GM18507 (cell line): Measurements from ENCODE around the gene TEF.

Experiments used
- DNase-seq: peaks from one replicate; pipeline ENCODE4 v3.0.0; 2011; ENCODE audit warnings: low read depth; ENCODE audit not compliant: insufficient read length; ENCODE audit errors: extremely low spot score
- FAIRE-seq: peaks from 2 replicates; lab custom pipeline; 2011; peaks lifted over from hg19 to GRCh38; lab: Jason Lieb, UNC

TEF gene, protein sequence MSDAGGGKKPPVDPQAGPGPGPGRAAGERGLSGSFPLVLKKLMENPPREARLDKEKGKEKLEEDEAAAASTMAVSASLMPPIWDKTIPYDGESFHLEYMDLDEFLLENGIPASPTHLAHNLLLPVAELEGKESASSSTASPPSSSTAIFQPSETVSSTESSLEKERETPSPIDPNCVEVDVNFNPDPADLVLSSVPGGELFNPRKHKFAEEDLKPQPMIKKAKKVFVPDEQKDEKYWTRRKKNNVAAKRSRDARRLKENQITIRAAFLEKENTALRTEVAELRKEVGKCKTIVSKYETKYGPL

DNA sequence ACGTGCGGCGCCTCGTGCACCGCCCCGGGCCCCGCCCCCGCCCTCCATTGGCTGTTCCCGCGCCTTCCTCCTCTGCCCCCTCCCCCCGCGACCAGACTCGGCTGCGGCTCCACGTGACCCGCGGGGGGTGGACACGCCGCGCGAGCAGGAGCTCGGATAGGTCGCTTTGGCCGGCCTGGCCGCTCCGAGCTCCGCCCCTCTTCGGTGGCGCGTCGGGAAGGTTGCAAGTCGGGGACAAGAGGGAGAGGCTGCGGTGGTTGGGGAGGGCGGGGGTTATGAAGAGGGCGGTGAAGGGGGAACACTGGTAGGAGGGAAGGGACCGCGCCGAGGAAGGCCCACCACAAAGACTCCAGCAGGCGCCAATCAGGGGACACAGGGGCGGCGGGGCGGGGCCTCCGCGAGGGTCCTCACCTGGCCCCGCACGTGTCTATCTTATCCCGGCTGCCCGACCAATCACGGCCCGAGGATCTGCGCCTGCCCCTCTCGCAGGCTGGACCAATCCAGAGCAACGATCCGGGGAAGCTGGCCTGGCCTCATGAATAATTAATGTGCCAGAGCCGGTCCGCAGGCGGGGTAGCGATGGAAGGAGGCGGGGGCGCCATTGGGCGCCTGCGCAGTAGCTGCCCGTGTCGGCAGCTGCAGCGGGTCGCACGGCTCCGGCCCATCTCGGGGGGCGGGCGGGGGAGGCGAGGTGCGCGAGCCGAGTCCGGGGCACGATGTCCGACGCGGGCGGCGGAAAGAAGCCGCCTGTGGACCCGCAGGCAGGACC lies at the start of gene TEF:
Gene TEF (plus strand): TSS at position 614 of the 769 bp plus-strand sequence. CDS start 103 bp downstream, at position 717.
- FAIRE-seq (peak; percentile 98), DNase-seq (peak; percentile 99)

DNA sequence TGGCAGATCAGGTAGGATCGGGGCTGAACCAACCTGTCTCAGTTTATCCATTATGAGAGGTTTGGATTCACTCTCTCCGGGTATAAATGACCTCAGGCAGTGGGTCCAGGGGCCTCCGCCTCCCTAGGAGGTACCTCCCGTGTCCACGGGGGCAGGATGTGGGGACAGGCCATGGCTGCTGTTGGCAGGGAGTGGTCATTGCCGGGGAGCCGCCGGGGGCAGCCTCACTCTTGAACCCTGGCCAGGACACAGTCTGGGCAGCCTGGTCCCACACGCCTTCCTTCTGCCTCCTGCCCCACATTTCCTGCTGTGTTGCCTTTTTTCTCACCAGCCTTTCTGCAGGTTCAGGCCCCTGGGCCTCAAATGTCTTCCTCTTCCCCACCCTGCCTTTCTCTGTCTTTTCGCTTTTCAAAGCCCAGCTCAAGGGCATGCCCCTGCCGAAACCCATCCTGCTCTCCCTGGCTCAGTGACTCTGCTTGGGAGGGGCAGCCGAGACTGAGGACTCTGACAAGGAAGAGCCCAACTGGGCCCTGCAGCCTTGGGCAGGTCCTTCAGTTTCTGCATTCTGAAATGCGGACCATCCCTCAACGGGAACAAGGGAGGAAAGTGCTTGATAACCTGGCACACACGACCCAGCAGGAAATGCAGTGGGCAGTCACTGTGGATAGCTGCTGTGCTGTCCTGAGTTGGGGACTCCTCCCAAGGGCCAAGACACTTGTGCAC lies 49.4 kb upstream of the TEF start:
- DNase-seq (no peak), FAIRE-seq (no peak)

DNA sequence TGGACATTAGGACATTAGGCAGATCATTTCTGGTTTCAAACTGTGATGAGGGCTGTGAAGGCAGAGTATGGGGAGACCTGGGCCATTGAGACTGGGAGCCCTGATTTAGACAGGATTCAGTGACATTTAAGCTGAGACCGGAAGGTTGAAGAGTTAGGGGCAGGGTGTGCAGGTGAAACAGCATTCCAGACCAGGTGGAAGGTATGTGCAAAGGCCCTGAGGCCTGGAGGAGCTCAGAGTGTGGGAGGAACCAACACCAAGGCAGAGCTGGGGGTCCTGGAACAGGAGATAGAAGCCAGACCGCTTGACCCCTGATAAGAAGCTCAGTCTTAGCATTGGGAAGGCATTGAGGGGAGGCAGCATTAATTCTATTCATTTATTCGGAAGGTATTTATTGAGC lies 47.9 kb upstream of the TEF start:
- FAIRE-seq, result no peak
- DNase-seq, result no peak

DNA sequence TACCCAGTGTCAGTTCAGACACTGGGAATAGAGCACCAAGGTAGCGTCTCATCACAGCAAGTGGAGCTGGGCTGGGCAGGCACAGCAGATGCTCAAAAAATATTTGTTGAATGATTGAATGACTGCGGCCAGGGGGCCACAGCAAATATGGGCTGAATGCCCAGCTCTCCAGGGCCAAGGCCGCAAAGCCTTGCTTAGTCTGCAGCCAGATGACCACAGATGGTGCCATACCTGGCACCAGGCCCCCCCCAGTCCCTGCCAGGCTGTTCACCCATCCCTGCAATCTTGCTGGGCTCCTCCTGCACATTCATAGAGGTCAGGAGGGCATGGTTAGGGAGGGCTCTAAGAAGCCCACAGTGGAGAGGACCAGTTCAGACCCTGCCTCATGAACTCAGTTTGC lies 47.5 kb upstream of the TEF start:
- DNase-seq, result no peak
- FAIRE-seq, result no peak

DNA sequence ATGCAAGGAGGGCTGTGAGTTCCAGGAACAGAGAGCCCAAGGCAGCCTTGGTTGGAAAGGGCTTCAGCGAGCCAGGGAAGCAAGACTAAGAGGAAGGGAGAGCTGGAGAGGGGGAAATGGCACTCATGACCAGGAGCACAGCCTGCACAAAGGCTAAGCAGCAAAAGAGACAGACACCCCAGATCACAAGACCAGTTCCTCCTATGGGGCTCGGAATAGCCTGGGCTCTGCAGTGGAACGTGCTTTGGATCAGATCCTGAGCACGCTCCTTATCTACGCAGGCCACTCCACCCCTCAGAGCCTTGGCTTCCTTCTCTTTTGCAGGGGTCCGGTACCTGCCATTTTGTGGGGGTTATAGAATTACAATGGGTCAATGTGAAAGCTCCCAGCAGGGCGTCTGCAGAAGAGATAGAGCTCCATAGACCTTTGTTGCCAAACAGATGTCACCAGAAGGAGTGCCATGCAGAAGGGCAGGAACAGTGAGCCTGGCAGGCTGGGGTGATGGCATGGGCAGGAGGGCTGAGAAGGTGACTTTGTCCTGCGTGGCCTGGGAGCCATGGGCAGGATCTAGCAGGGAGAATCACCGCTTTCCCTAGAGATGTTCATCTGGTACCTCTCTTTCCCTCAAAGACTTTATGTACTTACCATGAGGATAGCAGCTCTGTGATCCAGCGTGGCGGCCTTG lies 46.6 kb upstream of the TEF start:
- DNase-seq (no peak), FAIRE-seq (no peak)

DNA sequence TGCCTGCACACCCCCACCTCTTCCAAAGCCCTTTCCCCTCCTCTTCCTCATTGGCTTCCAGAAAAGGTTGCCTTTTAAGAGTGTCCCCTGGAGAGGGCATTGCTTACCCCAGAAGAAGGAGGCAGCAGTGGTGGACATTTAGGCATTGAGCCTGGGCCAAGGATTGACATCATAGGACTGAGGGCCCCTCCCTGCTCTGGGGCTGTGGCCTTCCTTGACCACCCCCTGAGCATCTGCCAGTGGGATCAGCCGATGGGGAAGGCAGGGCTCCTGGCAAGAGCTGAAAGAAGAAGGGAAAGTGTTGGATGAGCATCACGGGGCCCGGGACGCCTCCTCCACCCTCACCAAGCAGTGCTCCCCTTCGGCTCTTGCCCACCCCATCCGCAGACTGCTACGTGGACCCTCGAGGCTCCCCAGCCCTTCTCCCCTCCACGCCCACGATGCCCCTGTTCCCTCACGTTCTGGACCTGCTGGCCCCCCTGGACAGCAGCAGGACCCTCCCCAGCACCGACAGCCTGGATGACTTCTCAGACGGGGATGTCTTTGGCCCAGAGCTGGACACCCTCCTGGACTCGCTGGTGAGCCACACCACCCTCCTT lies 43.0 kb upstream of the TEF start:
- no peak for DNase-seq

DNA sequence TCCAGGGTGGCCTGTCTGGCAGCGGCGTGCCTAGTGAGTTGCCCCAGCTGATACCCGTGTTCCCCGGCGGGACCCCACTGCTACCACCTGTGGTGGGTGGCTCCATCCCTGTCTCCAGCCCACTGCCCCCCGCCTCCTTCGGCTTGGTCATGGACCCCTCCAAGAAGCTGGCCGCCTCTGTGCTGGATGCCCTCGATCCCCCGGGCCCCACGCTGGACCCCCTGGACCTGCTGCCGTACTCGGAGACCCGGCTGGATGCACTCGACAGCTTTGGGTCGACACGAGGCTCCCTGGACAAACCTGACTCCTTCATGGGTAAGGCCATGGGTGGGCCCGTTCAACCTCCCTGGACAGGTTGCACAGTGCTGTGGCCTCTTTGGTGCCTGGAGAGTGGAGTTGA lies 41.9 kb upstream of the TEF start:
- FAIRE-seq, result no peak
- no peak for DNase-seq

More for the DNA sequence above, 43.0 kb upstream of the TEF start:
- no peak for FAIRE-seq

DNA sequence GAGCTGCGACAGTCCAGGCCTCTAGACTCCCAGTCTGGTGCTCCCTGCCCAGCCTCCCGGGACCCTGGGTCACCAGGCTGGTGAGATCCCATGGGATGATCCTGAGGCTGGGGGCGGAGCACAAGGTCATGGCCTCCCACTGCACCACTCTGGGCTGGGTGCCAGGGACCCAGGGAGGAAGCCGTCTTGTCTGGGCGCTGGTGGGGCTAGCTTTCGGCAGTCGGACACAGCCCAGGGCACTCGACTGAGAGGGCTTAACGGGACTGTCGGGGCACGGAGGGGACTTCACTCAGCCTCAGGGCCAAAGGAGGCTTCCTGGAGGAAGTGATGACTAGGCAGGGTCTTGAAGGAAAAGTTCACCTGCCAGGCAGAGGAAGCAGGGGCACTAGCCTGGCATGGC lies 41.4 kb upstream of the TEF start:
- no peak for FAIRE-seq
- DNase-seq, result no peak

DNA sequence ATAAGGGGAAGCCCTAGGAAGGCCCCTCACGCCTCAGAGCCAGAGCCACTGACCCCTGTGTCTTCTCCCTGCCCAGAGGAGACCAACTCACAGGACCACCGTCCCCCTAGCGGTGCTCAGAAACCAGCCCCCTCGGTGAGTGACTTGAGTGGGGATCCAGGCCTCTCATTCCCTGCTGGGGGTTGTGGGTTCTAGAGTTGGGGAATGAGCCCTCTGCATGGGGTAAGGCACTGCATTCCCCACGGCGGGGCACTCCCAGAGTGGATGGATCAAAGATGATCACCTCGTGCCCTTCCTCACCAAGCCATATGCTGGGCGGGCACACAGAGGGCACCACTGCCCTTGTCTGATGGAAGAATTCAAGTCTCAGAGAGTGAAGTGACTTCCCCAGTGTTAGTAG lies 40.7 kb upstream of the TEF start:
- DNase-seq, result no peak
- no peak for FAIRE-seq

DNA sequence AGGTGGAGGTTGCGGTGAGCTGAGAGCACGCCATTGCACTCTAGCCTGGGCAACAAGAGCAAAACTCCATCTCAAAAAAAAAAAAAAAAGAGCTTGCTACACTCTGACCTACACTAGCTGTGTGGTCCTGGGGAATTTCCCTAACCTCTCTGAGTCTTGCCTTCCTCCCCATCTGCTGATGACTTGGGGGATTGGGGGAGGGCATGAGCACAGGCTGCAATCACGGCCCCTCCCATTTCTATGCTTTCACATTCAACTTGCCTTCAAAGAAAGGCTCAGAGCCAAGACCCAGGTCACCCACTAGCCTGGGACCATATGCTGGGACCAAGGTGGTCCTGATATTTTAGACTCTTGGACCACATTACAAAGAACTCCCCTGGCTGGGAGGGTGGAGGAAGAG lies 39.8 kb upstream of the TEF start:
- FAIRE-seq, result no peak
- DNase-seq, result peak; percentile 15

DNA sequence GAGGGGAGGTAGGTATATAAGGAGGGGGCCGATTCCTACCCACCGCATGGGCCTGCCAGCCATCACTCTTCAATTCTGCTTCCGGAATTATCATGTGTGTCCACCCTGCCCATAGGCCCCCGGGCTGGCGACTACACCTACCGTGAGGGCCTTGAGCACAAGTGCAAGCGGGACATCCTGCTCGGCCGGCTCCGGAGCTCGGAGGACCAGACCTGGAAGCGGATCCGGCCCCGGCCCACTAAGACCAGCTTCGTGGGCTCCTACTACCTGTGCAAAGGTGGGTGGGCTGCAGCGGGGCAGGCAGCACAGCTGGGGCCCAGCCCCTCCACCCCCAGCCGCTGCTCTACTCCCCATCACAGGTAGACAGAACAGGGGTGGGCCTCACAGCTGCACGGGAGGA lies 38.4 kb upstream of the TEF start:
- DNase-seq (no peak), FAIRE-seq (no peak)

DNA sequence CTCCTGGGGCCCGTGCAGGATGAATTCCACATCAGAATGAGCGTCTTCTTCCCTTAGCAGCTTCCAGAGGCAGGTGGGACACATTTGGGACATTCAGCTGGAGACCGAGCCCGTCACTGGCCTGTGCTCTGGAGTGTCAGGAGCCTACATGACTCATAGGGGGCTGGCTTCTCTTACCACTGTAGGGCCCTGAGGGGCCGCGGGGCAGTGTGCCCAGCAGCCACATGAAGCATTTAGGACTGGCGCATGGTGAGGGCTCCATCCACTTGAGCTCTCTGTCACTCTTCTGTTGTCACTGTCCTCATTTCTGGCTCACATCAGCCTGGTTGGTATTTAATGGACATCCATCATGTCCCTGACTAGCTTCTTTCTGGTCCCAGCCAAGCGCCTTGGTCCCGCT lies 38.0 kb upstream of the TEF start:
- no peak for FAIRE-seq
- no peak for DNase-seq

DNA sequence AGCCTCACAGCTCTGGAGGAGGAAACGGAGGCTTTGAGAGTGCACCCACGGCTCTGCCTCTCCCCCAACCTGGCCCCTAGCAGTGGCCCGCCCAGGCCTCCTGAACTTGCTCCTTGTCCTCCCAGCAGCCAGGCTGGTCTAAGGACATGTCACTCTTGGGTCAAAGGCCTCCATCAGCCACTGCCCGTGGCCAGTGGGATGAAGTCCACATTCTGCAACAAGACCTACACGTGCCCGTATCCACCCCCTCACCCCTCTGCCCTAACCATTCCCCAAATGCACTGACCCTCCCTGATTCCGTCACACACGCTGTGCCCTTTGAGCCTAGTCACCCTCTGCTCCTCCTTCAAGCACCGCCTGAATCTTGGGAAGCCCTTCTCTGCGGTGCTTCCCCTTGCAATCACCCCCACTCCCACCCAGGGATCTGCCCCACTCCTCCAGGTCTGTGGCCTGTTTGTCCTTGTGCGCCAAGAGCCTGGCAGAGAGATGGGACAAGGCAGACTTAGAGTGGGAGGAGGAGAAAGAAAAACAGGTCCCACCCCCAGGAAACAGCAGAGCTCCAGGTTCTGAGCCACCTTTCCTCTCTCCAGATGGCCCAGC lies 37.5 kb upstream of the TEF start:
- no peak for FAIRE-seq
- DNase-seq, result no peak

DNA sequence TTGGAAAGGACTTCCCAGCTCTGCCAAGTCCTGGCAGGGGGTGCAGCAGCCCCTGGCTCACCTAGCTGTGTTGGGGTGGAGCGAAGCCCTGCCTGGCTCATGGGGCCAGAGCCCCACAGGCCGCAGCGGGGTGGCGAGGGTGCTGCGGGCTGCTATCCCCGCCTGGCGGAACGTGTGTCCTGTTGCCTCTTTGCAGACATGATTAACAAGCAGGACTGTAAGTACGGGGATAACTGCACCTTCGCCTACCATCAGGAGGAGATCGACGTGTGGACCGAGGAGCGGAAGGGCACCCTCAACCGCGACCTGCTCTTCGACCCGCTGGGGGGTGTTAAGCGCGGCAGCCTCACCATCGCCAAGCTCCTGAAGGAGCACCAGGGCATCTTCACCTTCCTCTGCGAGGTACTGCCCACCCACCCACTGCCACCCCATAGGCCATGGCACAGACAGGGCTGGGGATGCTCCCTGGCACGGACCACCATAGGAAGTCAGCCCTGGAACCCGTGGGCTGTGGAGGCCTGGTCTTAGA lies 35.9 kb upstream of the TEF start:
- FAIRE-seq (no peak), DNase-seq (no peak)

DNA sequence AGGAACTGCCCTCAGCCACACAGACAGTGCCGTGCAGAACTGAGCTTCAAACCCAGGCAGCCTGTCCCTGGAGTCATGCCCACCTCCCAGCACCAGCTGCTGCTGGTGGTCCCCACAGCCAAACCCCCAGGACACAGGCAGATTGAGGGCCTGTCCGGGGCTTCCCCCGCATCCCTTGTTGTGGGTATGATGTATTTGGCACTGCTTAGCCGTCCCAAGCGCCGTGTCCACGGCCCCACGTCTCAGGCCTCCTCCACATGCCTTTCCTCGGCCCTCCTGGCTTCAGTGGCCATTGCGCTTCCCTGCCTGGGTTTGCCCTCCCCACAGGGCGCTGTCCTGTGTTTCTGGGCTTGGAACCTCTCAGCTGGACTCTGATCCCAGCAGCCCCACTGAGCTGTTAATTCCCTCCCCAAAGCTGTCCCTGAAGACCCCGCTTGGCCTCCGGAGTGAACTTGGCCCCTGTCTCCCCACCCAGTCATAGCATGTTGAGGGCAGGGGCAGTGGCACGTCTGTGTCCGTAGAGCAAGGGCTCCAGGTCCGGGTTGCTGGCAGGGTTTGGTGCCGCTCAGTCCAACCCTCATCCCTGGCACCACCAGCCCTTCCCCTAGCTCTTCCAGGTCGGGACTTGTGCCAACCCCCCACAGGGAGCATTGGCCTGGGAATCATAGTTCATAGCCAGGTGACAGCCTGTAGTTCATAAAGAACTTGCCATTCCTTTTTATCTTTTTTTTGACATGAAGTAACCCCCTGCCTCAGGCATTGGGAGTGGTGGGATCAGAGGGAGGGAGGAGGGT lies 34.5 kb upstream of the TEF start:
- FAIRE-seq, result no peak

DNA sequence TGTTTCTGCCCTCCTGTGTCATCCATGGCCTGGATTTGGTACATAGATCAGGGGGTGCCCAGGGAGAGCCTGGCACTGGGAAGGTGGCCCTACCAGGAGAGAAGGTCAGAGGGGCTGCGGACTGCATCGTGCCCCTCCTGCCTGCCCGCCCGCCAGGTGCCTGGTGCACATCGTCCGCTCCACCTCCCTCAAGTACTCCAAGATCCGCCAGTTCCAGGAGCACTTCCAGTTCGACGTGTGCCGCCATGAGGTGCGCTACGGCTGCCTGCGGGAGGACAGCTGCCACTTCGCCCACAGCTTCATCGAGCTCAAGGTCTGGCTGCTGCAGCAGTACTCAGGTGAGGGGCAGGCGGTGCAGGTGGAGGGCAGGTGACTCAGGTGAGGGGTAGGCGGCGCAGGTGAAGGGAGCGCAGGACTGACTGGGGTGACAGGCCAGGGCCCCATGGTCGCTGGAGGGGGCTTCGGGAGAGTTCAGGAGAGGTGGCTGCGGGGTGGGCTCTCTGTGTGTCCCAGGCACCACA lies 32.7 kb upstream of the TEF start:
- no peak for DNase-seq
- no peak for FAIRE-seq

More for the DNA sequence above, 34.5 kb upstream of the TEF start:
- DNase-seq, result no peak

DNA sequence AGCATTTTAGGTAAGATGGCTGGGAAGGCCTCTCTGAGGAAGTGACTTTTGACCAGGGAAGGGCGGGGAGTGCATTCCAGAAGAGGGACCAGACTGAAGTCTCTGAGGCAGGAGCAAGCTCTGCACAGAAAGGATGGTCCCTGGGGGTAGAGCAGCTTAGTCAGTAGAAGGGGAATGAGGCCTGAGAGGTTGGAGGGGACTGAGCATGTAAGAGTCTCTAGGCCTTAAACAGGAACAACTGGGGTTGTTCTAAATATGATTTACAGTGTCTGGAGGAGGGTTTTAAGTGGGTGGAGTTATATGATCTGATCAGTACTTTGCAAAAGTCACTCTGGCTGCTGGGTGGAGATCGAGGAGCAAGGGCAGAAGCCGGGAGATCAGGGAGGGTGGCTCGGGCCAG lies 31.7 kb upstream of the TEF start:
- DNase-seq (no peak), FAIRE-seq (no peak)

DNA sequence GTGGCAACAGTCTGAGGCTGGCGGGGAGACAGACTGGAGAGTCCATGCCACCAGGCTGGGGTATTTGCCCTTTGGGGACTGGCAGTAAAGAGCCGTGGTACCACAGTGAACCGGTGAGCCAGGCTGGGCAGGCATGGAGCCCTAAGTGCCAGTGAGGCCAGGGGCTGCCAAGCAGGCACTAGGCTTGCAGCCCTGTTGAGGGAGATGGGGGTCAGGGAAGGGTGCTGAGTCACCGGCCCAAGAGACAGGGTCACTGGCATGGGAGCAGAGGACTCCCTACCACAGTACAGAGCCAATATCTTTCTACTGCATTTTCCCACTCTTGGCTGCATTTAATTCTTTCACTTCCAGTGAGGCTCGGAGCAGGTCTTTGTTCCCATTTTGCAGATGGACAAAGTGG lies 30.7 kb upstream of the TEF start:
- DNase-seq (no peak), FAIRE-seq (no peak)
